ENCODE measurements around the gene MORN2. TPM values are rescaled to one million over a fixed set of nuclear protein-coding genes. Genes with fewer than 3 reads are reported as not detected.
A peak's percentile ranks its signal among the peaks of the same experiment; 100 is the strongest.

Gene MORN2
- total and polyA plus RNA-seq, 7 donors = 8.2 to 35.3 (median 18.9) TPM

- ATAC-seq (peak; percentile 69 to 88 (median 76)), DNase-seq (no peak)
- no peaks in the 10 kb centered on the region for H3K27me3 ChIP-seq (ENCODE audit: insufficient read depth in 3 of 3, low read length in 2 of 3)
- no peaks in the 10 kb centered on the region for H3K9me3 ChIP-seq
- no peak overlapping the region for H3K27ac ChIP-seq
- peaks cover 13% of the 10 kb centered on the region for H3K4me1 ChIP-seq
- H3K36me3 ChIP-seq (ENCODE audit: insufficient read depth in 1 of 2, low read depth in 1 of 2) = peaks cover 0 to 16% of the 10 kb centered on the region in 2 donors
- no peak overlapping the region for H3K4me3 ChIP-seq
- intact Hi-C loops (cut with DNase I) = no loop called here
- no peak for TF ChIP-seq CTCF (IDR thresholded peaks at IDR 0.05)
Measured at GRCh38 chr2:38886063-38886462, 10.3 kb downstream of the MORN2 start.

GRCh38 chr2:38887347-38887746, 11.6 kb downstream of the MORN2 start:
- ATAC-seq = no peak

DNA sequence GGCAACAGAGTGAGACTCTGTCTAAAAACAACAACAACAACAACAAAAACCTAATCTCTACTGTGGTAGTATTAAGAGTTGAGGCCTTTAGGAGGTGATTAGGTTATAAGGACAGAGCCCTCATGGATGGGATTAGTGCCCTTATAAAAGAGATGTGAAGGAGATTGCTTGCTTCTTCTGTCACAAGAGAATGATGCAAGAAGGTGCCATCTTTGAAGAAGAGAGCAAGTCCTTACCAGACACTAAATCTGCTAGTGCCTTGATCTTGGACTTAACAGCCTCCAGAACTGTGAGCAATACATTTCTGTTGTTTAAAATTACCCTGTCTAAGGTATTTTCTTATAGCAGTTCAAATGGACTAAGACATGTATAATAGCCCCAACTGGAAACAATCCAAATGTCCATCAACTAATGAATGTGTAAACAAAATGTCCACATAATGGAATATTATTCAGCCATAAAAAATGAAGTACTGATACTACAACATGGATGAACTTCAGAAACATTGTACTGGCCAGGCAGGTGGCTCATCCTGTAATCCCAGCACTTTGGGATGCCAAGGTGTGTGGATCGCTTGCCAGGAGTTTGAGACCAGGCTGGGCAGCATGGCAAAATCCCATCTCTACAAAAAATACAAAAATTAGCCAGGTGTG, 12.3 kb downstream of the MORN2 start:
- no peak overlapping the region for H3K27ac ChIP-seq
- WGBS, 3 donors = 88 to 100% (median 96%) methylated on average over 1 of the region's 1 CpG
- H3K27me3 ChIP-seq (ENCODE audit: insufficient read depth in 3 of 3, low read length in 2 of 3) = no peaks in the 10 kb centered on the region
- H3K4me3 ChIP-seq = no peak overlapping the region
- no peaks in the 10 kb centered on the region for H3K9me3 ChIP-seq
- H3K36me3 ChIP-seq (ENCODE audit: insufficient read depth in 1 of 2, low read depth in 1 of 2) = no peaks in the 10 kb centered on the region
- H3K4me1 ChIP-seq = peaks cover 13% of the 10 kb centered on the region
- DNase-seq (no peak), ATAC-seq (no peak)
- intact Hi-C loops (cut with DNase I) = no loop called here
- no peak for TF ChIP-seq CTCF (IDR thresholded peaks at IDR 0.05)

More at GRCh38 chr2:38887347-38887746, 11.6 kb downstream of the MORN2 start:
- no peaks in the 10 kb centered on the region for H3K27me3 ChIP-seq (ENCODE audit: insufficient read depth in 3 of 3, low read length in 2 of 3)
- H3K36me3 ChIP-seq (ENCODE audit: insufficient read depth in 1 of 2, low read depth in 1 of 2) = peaks cover 0 to 4% of the 10 kb centered on the region in 2 donors
- H3K9me3 ChIP-seq = no peaks in the 10 kb centered on the region
- intact Hi-C loops (cut with DNase I) = no loop called here
- TF ChIP-seq CTCF (IDR thresholded peaks at IDR 0.05) = no peak
- DNase-seq = no peak
- H3K4me1 ChIP-seq = peaks cover 13% of the 10 kb centered on the region
- 87 to 93% (median 93%) methylated on average over 4 of the region's 4 CpGs for whole genome bisulfite sequencing, 3 donors
- H3K4me3 ChIP-seq = no peak overlapping the region
- H3K27ac ChIP-seq = no peak overlapping the region

- peaks cover 13% of the 10 kb centered on the region for H3K4me1 ChIP-seq
- ATAC-seq (no peak), DNase-seq (no peak)
- H3K9me3 ChIP-seq = no peaks in the 10 kb centered on the region
- no peaks in the 10 kb centered on the region for H3K27me3 ChIP-seq (ENCODE audit: insufficient read depth in 3 of 3, low read length in 2 of 3)
- no peak overlapping the region for H3K4me3 ChIP-seq
- no peaks in the 10 kb centered on the region for H3K36me3 ChIP-seq (ENCODE audit: insufficient read depth in 1 of 2, low read depth in 1 of 2)
- intact Hi-C loops (cut with DNase I) = no loop called here
- TF ChIP-seq CTCF (IDR thresholded peaks at IDR 0.05) = no peak
- no peak overlapping the region for H3K27ac ChIP-seq
Measured at GRCh38 chr2:38889045-38889444, 13.3 kb downstream of the MORN2 start.

DNA sequence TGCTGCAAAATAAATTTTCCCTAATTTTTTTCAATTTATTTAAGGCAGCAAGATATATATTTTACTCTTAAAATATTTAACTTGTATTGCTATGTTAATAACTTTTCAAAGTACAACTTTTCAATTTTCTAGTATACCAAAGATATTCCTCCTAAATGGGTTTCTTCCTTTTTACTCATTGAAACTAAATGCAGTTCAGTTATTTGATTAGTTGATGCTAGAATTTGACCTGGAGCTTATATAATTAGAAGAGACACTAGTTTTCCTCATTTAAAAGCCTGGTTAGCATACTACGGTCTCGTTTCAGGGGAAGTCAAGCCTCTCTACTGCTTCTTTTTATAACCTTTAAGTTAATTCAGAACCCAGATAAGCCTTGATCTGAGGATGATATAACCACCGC, 13.8 kb downstream of the MORN2 start, which contains the start of gene ARHGEF33:
ARHGEF33 (plus strand) TSS at position 301 of the 400 bp plus-strand sequence. CDS start 29,573 bp downstream, outside the sequence.
- Histone ChIP-seq H3K36me3 (ENCODE audit: insufficient read depth in 1 of 2, low read depth in 1 of 2) (no peaks in the 10 kb centered on the region), H3K27me3 (ENCODE audit: insufficient read depth in 3 of 3, low read length in 2 of 3) (no peaks in the 10 kb centered on the region), H3K4me1 (peaks cover 13% of the 10 kb centered on the region), H3K9me3 (no peaks in the 10 kb centered on the region), H3K27ac (no peak within 1 kb of the TSS), H3K4me3 (no peak within 1 kb of the TSS)
- TF ChIP-seq CTCF (IDR thresholded peaks at IDR 0.05) = no peak
- WGBS, 3 donors = 80 to 85% (median 83%) methylated on average over 3 of the region's 3 CpGs
- DNase-seq (no peak), ATAC-seq (no peak)
- intact Hi-C loops (cut with DNase I) = no loop called here
